ENCODE data around the gene PRR23C. TPM values are rescaled to one million over a fixed set of nuclear protein-coding genes. Genes with fewer than 3 reads are reported as not detected.

The PRR23C gene
- total RNA-seq, 4 donors from 2014 or later, result not detected

GRCh38 chr3:138995706-138996105 lies 49.0 kb downstream of the PRR23C start:
- Histone ChIP-seq H3K9me3 (no peaks in the 10 kb centered on the region), H3K4me1 (no peaks in the 10 kb centered on the region), H3K27me3 (no peaks in the 10 kb centered on the region), H3K36me3 (no peaks in the 10 kb centered on the region), H3K27ac (no peak overlapping the region), H3K4me3 (replicated peaks in 1 of 3) (no peak overlapping the region)
- WGBS, 2 donors, result 74 to 85% methylated on average over 1 of the region's 1 CpG
- DNase-seq, result no peak
- TF ChIP-seq, protein P1, sequence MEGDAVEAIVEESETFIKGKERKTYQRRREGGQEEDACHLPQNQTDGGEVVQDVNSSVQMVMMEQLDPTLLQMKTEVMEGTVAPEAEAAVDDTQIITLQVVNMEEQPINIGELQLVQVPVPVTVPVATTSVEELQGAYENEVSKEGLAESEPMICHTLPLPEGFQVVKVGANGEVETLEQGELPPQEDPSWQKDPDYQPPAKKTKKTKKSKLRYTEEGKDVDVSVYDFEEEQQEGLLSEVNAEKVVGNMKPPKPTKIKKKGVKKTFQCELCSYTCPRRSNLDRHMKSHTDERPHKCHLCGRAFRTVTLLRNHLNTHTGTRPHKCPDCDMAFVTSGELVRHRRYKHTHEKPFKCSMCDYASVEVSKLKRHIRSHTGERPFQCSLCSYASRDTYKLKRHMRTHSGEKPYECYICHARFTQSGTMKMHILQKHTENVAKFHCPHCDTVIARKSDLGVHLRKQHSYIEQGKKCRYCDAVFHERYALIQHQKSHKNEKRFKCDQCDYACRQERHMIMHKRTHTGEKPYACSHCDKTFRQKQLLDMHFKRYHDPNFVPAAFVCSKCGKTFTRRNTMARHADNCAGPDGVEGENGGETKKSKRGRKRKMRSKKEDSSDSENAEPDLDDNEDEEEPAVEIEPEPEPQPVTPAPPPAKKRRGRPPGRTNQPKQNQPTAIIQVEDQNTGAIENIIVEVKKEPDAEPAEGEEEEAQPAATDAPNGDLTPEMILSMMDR (IDR thresholded peaks at IDR 0.05), result no peak
- no peak for TF ChIP-seq POLR2A (IDR thresholded peaks at IDR 0.05)
- intact Hi-C loops (cut with DNase I), result no loop called here

Other genes starting within 250 kb of the PRR23C start
- 10 to 100 TPM; 60.2 to 90.0 (median 78.5) TPM for gene PIK3CB, start 210.0 kb downstream of the PRR23C start, total RNA-seq
- not detected for gene FOXL2, start 97.8 kb downstream of the PRR23C start, total RNA-seq
- gene FOXL2NB, start 97.7 kb downstream of the PRR23C start, total RNA-seq, result not detected
- gene PRR23A, start 38.6 kb downstream of the PRR23C start, total RNA-seq, result not detected
- not detected for gene PRR23B, start 24.0 kb downstream of the PRR23C start, total RNA-seq

Measured in thyroid gland (tissue), 4 donors.